ENCODE data around the gene MYBPC1. TPM values are rescaled to one million over a fixed set of nuclear protein-coding genes. Genes with fewer than 3 reads are reported as not detected.

Gene MYBPC1
- total RNA-seq, 1 experiment from 2014 or later, result not detected

DNA sequence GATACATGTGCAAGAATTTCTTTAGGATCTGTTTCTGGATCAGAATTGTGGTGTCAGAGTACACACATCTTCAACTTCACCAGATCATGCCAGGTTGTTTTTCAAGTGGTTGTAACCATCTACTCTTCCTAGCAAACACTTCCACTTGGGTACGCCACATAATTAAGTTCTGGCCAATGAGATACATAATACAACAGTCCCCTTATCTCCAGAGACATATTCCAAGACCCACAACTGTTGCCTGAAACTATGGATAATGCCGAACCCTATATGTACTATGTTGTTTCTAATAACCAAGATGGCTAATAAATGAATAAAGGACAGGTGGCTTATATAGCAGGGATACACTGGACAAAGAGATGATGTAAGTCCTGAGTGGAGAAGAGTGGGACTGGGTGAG, 100.2 kb downstream of the MYBPC1 start:
- DNase-seq (ENCODE audit: low read depth), result no peak

DNA sequence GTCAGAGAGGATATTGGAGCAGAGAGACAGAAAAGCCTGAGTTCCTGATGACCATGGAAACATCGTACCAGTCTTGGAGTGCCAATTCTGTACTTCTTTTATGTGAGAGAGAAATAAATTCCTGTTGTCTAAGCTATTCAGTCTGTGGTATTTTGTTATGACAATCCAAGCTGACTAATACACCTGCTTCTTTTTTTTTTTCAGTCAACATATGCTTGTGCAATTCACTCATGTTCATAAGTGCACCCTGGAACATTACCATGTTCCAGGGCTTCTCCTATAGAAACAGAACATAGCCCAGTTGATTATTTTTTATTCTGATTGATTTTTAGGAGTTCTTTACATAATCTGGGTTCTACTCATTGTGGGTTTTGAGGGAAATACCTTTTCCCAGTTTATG, 100.9 kb downstream of the MYBPC1 start:
- DNase-seq (ENCODE audit: low read depth), result peak; percentile 8

DNA sequence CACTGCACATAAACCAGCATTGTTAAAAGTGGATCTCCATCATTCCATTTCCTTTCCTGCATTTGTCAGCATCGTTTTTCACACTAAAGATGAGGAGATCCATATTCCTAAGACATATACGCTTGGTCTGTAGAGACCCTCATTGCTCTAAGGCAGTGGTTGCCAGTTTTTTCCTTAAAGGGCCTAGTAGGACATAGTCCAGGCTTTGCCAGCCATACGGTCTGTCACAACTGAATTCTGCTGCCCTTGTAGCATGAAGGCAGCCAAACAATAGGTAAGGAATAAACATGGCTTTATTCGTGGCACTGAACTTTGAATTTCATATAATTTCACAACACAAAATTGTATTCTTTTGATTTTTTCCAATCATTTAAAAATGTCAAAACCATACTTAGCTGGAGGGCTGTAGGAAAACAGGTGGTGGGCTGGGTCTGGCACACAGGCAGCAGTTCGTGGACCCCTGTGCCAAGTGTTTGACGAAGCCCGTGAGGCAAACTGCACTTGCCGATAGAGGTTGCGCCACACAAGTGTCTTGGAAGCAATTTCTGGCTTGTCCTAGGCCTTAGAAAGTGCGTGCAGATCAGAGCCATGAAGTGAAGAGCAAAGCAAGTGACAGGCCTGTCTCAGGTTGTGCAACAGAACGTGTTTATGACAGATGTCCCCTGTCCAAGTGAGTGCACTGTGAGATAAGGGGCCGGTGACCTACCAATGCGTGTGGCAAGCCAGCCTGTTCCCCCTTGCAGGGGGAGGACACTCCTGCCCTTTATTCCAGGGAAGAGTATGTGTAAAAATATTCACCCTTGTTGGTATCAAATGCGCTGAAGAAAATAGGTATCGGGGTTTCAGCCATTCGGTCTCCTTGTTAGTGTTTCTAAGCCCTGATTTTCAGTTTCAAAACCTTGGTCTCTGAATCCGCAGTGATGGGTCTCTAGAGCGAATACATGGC, 101.8 kb downstream of the MYBPC1 start:
- no peak for DNase-seq (ENCODE audit: low read depth)

DNA sequence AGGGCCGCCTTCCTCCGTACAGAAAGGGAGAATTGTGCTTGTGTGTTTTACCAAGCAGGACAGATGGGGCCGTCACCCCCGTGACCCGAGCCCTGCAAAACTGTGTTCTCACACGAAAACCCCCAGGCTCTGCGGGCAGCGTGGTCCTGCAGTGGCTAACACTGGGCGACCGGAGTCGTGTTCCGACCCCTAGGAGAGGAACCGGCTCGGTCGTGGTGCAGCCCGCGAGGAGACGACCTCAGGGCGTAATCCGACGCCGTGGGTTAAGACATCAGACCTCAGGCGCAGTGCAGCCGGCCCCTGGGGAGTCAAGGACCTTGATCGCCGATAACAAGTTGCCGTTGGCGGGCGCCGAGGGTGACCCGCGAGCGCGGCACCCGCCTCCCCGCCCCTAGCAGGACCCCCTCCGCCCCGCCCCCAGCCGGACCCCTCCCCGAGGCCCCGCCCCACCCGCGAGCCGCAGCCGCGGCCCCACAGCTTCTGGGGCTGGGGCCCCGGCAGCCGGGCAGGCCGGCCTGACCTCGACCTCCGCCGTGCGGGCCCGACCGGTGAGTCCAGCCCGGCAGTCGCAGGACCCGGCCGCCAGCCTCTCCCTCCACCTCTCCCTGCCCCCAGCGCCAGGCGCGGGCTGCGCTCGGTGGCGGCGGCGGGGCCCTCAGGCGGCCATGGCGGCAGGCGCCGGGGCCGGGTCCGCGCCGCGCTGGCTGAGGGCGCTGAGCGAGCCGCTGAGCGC, 102.6 kb downstream of the MYBPC1 start, which contains the start of gene CHPT1:
TSS of gene CHPT1 (plus strand) at position 444 of the 733 bp plus-strand sequence. CDS start at position 666, 222 bp downstream.
- peak; percentile 62 for DNase-seq (ENCODE audit: low read depth)

DNA sequence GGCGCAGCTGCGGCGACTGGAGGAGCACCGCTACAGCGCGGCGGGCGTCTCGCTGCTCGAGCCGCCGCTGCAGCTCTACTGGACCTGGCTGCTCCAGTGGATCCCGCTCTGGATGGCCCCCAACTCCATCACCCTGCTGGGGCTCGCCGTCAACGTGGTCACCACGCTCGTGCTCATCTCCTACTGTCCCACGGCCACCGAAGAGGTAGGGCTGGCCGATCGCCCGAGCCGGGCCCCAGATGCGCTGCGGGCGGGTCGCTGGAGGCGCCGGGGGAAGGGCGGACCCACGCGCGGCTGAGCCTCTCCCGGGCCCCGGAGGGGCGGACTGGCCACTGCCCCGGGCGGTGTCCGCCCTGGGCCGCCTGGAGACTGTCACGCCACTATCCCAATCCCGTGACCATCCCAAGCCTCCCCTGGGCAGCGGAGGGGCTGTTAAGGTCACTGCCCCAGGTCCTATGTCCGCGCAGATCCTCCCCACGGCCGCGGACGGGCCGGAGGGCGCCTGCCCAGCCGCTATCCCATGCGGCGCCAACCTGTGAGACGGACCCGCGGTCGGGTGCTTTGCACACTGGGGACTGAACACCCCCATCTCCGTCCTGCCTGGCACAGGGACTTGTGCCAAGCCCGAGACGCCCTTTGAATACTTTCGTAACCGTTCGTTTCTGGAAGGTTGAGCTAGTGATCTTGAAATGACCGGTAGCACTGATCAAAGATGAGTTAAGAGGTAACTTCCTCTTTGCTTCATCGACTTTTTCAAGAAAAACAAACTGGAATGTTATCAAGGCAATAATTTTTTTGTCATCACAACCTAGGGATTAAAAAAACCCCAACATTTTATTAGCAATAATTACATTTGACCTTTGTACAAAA, 103.4 kb downstream of the MYBPC1 start:
- peak; percentile 57 for DNase-seq (ENCODE audit: low read depth)

DNA sequence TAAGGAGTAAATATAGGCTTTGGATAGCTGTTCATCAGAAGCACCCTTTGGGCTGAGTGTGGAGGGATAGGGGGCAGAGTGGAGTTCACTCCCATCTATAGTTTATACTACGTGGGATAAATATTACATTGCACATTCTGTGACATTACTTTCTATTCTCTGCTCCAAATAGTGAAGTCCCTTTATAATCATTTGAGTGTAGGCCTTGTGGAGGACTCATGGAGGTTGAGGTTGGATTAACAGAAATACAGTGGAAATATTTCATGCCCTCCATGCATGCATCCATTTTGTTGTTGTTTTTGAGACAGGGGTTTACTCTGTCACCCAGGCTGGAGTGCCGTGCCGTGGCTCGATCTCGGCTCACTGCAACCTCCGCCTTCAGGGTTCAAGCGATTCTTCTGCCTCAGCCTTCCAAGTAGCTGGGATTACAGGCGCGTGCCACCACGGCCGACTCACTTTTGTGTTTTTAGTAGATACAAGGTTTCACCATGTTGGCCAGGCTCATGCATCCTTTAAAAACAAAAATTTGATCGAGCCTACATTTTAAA, 104.1 kb downstream of the MYBPC1 start:
- DNase-seq (ENCODE audit: low read depth), result peak; percentile 24

DNA sequence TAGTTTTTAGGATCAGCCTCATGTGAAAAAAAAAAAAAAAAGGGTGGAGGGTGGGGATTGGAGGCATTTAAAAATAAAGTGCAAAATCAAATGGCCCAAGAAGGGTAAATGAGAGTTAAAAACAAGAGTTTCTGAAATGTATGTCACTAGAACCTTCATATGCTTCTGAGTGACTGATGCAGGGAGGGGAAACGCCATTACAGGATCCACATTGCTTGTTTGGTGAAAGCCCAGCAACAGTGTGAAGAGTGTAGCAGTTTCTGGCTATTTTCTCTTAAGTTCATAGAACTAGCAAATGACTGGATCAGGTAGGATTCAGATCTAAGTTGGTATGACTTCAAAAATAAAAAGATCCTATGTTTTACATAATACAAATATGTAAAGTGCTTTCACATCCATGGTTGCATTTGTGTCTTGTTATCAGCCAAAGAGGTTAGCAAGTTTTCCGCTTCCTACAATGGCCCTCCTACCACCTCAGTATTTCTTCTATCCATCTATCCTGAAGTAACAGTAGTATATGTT, 105.6 kb downstream of the MYBPC1 start:
- DNase-seq (ENCODE audit: low read depth), result no peak

DNA sequence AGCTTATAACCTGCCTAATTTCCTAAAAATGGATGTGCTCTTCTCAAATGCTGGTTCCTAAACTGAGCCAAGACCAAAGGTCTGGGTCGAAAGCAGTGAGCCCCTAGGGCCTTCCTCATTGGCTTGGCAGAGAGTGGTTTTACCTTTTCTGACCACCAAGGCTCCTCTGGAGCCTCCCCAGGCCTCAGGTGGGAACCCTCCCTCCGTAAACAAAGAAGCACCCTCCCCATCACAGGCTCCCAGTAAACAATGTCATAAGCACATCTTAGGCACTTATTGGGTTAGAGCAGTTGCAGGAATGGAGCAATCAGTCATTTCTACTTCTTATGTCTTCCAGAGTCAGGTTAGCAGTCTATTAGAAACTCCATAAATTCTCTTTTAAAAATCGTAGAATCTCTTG, 108.7 kb downstream of the MYBPC1 start:
- no peak for DNase-seq (ENCODE audit: low read depth)

DNA sequence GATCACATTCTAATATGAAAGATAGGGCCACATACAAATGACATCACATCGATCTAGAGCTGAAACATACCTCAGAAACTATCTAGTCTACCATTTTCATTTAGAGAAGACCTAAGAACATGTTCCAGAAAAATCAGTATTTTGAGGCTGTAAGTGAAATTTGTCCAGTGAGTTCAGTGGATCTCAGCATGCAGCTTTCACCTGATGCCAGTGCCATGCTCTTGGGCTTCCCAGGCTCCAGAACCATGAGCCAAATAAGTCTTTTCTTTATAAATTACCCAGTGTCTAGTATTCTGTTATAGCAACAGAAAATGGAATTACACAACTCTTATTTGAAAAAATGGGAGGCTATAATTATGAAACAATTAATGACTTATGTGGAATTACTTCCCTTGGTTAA, 111.6 kb downstream of the MYBPC1 start:
- no peak for DNase-seq (ENCODE audit: low read depth)

DNA sequence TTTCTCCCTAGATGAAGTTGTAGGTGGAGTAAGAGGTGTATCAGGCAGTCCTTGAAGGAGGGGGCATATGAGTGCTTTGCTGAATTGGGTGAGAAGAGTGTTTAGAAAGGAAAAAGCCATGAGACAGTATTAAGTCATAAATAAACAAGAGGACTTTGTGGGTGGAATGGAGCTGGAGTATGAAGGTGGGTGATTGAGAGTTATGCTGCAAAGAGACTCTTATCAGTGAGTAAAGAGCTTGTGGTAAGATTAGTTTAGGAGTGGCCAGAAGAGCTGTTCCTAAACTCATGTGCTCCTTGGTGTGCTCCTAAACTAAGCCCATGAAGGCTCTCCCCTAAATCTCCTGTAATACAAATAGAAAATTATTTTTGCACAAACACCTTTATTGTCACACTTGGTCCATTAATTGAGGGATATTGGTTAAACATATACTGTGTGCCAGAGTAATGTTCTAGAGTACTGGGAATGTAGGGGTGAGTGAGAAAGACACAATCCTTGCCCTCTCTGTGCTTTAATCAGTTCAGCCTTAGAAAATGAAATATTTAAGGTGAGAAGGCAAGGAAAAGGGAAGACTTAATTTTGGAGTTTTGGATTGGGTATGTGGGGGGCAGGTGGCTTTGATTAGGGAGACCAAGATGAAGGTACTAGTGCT, 112.5 kb downstream of the MYBPC1 start:
- DNase-seq (ENCODE audit: low read depth), result peak; percentile 1

DNA sequence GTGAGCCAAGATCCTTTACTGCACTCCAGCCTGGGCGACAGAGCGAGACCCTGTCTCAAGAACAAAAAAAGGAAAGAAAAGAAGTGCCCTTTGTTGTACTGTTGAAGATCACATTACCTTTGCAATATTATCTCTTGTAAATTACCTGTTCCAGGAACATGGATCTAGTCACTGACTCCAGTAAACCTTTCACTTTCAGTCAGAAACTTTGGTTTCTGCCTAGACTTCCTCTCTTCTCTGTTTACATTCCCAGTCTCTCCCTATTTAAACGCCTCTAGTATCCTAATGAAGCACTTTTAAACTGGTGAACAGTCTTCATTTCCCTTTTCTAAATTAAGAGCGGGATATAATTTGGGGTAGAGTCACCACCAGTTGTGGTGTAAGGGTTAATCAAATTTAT, 115.5 kb downstream of the MYBPC1 start:
- no peak for DNase-seq (ENCODE audit: low read depth)

DNA sequence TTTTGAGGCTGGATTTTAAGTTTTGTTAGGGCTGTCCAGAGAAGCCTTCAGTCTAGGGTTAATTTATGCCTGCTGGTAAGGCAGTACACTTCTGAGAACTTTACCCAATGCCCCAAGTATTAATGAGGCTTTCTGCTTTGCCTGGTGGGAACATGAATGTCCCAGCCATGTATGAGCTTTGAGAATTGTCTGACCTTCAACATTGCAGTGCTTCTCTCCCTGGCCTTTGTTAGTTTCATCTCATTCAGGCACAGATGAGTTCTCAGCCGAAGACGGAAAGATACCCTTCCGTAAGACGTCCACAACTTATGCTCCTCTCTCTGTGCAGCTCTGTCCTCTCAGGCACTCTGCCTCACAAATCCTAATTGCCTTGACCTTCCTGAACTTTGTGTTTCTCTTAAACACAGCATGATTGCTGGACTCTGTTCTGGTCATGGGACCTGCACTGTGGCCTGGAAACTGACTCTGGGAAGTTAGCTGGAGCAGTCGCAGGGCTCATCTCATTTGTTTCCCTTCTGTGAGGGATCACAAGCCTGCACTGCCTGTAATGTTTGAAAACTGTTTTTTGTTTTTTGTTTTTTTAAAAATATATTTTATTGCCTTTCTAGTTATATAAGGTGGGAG, 118.4 kb downstream of the MYBPC1 start:
- DNase-seq (ENCODE audit: low read depth), result no peak

DNA sequence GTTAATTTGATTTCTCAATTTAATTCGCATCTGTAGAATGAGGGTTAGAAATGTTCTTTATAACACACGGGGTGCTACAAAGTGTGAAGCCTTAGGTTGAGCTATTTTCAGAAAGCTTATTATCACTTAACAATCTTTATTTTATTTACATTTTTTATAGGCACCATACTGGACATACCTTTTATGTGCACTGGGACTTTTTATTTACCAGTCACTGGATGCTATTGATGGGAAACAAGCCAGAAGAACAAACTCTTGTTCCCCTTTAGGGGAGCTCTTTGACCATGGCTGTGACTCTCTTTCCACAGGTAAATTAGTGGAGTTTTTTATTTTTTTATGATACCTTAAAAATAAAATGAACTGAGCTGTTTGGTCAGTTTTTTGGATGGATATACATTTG, 119.2 kb downstream of the MYBPC1 start:
- DNase-seq (ENCODE audit: low read depth), result no peak

DNA sequence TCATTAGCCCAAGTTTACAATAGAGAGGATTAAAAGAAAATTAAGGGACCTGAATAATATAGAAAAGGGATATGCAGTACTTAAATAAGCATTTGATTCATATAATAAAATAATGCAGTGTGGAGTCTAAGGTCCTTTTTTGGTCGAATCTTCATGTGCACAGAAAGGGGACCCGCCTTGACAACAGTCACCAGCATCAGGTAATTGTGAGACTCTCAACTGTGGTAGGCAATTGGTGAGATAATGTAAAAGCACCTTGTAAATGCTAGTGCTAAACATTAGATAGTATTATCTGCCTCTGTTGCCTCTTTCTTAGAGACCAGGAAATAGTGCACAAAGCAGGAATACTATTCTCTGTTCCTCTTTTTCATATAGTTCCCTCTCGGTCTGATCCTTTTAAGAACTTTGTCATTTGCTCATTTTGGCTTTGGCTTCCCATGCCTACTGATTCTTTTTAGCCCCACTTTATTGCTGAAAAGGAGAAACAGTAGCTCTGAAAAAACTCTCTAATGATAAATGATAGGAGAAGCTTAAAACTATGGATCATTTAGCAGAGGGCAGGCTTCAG, 120.2 kb downstream of the MYBPC1 start:
- DNase-seq (ENCODE audit: low read depth), result no peak

DNA sequence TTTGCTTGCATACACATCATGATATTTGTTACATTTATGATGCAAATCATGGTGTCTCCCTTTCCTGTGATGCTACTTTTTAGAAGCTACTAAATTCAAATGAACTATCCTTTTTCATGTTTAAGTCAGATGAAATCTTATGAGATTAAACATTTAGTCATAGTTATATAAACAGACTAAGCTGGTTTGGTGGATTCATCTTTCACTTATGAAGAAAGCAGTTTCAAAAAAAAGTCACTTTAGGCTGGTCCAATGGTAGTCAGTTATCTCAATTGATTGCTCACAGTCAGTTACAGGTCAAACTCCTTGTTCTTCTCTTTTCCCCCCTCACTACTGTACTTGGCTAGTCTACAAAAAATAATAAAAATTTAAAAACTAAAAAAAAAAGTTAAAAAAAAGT, 124.8 kb downstream of the MYBPC1 start:
- no peak for DNase-seq (ENCODE audit: low read depth)

DNA sequence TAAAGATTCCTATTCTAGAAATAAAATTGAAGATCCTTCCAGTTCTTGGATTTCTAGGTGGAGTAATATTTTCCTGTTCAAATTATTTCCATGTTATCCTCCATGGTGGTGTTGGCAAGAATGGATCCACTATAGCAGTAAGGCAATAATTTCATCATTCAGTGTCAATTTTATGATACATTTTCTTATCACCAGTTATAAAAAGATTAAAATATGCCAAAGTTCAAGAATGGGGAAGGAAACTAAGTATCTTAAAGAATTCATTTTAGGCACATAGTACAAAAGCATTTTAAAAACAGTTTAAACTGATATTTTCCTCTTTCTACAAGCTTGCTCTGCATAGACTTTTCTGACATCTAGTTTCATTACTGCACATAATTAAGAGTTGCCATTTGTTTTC, 125.3 kb downstream of the MYBPC1 start:
- no peak for DNase-seq (ENCODE audit: low read depth)

DNA sequence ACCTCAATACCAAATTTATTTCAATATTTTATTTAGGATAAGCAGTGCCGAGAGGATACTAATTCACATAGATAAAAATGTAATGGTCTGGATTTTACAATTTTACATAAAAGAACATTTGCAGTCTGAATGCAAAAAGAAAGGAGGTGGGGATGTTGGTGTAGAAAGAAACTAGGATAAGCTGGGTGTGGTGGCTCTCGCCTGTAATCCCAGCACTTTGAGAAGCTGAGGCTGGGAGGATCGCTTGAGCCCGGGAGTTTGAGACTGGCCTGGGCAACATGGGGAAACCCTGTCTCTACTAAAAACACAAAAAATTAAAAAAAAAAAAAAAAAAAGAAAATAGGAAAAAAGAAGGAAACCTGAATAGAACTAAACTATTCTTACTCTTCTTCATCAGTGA, 127.6 kb downstream of the MYBPC1 start:
- DNase-seq (ENCODE audit: low read depth), result no peak

DNA sequence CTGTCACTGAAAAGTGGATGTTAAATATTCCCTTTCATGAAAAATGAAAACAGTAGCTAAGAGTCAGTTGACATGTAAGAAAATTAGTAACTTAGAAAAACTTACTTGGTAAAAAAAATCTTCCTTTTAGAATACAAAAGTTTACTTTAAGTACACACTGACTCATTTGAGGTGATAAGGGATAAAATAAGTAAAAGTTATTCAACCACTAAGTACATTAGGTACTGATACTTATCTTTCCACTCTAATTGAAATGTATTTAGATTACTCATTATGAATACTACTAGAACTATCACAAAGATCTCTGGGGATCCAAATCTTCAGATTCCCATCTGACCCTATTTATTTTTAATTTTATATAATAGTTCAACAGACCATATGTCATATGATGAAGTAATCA, 132.3 kb downstream of the MYBPC1 start:
- no peak for DNase-seq (ENCODE audit: low read depth)

DNA sequence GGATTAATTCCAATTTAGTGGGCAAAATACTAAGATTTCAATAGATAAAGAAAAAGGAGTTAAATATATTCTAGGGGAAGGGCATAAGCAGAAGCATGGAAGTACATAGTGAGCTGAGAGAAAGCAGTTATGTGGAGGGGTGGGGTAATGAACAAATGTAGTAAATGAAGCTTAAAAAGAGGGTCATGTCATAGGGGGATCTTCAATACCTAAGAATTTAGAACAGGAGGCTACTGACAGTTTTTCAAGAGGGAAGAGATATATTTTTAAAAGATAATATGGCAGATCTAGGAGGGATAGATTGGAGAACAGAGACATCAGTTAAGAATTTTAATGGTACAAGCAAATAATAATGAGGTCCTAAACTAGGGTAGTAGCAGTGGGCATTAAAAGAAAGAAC, 135.1 kb downstream of the MYBPC1 start:
- DNase-seq (ENCODE audit: low read depth), result no peak

DNA sequence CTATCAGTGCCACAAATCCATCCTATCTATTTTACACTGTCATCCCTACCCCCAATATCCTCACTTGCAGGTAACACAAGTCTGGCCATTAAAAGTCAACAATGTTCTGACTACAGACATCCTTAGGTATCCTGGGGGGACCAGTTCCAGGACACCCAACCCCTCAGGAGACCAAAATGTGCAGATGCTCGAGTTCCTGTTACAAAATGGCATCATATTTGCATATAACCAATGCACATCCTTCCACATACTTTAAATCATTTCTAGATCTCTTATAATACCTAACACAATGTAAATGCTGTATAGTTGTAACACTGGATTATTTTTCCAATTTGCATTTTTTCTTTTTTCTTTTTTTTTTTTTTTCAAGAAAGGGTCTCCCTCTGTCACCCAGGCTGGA, 137.5 kb downstream of the MYBPC1 start:
- DNase-seq (ENCODE audit: low read depth), result no peak
